Caco-2 (cell line): Measurements from ENCODE around the gene SURF2. TPM values are rescaled to one million over a fixed set of nuclear protein-coding genes. Genes with fewer than 3 reads are reported as not detected.

Experiments used
- BruUV-seq: library from RNA; stranded (reverse); fragments of 400-500 nt; replicated peaks from 2 replicates; lab custom pipeline; 2021; lab: Mats Ljungman, UMichigan
- CTCF ChIA-PET: fragments of 300-600 bp; sonication (Branson Sonifier 250); formaldehyde crosslinking; loops from one replicate; lab custom pipeline; 2022; ENCODE audit warnings: antibody characterized with exemption; lab: Charles Lee
- POLR2A ChIA-PET: fragments of 300-600 bp; sonication (Branson Sonifier 250); formaldehyde crosslinking; loops from one replicate; lab custom pipeline; 2022; ENCODE audit warnings: antibody characterized with exemption; lab: Charles Lee
- DNase-seq, 2 experiments: peaks; one replicate each; pipeline versions ENCODE4 v3.0.0 to v3.0.0-alpha.2; 2020 to 2022
- H3K27me3 ChIP-seq: replicated peaks from 2 replicates; pipeline ENCODE4 v1.6.0; 2011; ENCODE audit warnings: low read length; ENCODE audit not compliant: control insufficient read depth, insufficient read depth
- H3K36me3 ChIP-seq: 2 replicates; pipeline ENCODE4 v1.5.1; 2011; ENCODE audit warnings: low read length; ENCODE audit not compliant: control insufficient read depth, insufficient read depth
- H3K4me1 ChIP-seq: fragments of 250-450 bp; sonication (Bioruptor Pico); 2 replicates; pipeline ENCODE4 v1.5.1; 2020; ENCODE audit warnings: mild to moderate bottlenecking
- H3K4me3 ChIP-seq: 2 replicates; pipeline ENCODE4 v1.5.1; 2011; ENCODE audit warnings: low read depth, mild to moderate bottlenecking, control low read depth, low read length
- H3K9me3 ChIP-seq: fragments of 250-450 bp; sonication (Bioruptor Pico); 2 replicates; pipeline ENCODE4 v1.5.1; 2020; ENCODE audit warnings: mild to moderate bottlenecking, moderate library complexity
- H3K27ac Mint-ChIP-seq: one replicate; pipeline ENCODE4 v1.8.0; 2022; ENCODE audit warnings: mixed read lengths; ENCODE audit not compliant: unreplicated experiment
- H3K27me3 Mint-ChIP-seq: one replicate; pipeline ENCODE4 v1.8.0; 2022; ENCODE audit warnings: mixed read lengths; ENCODE audit not compliant: insufficient read depth, unreplicated experiment
- H3K36me3 Mint-ChIP-seq: one replicate; pipeline ENCODE4 v1.8.0; 2022; ENCODE audit warnings: mild to moderate bottlenecking, mixed read lengths; ENCODE audit not compliant: insufficient read depth, unreplicated experiment
- H3K4me1 Mint-ChIP-seq: one replicate; pipeline ENCODE4 v1.8.0; 2022; ENCODE audit warnings: low read depth, mixed read lengths; ENCODE audit not compliant: unreplicated experiment
- H3K4me3 Mint-ChIP-seq: one replicate; pipeline ENCODE4 v1.8.0; 2022; ENCODE audit warnings: mild to moderate bottlenecking, moderate library complexity, mixed read lengths; ENCODE audit not compliant: unreplicated experiment
- H3K9me3 Mint-ChIP-seq: one replicate; pipeline ENCODE4 v1.8.0; 2022; ENCODE audit warnings: mixed read lengths; ENCODE audit not compliant: unreplicated experiment
- CTCF ChIP-seq, 2 experiments: fragments of 200-600 bp in 1 of 2; IDR thresholded peaks; 1 replicate in 1 of 2; 2 replicates in 1 of 2; pipeline versions ENCODE4 v1.5.1 to v1.8.0; 2011 to 2022; ENCODE audit warnings: antibody characterized with exemption in 1 of 2, control low read depth in 1 of 2, inconsistent platforms in 1 of 2, low read depth in 1 of 2, low read length in 1 of 2, mild to moderate bottlenecking in 1 of 2, moderate library complexity in 1 of 2; ENCODE audit not compliant: insufficient read depth in 1 of 2, severe bottlenecking in 1 of 2, unreplicated experiment in 1 of 2
- intact Hi-C: fragments of 100-400 bp; cut with micrococcal nuclease; formaldehyde crosslinking; loops from one replicate; pipeline ENCODE4 v1.10.0; 2022; ENCODE audit not compliant: unreplicated experiment
- total RNA-seq: library from RNA; stranded (reverse); gene quantifications from 2 replicates; pipeline ENCODE4 v1.2.3, GENCODE V29; 2022

The SURF2 gene
- total RNA-seq, 1 experiment from 2014 or later, result 34.4 TPM

- H3K36me3 ChIP-seq, result peaks cover 13% of the 10 kb centered on the region
- no peak for DNase-seq
- ChIA-PET POLR2A (interaction anchor here (0.8 kb wide), 1 partner anchor 13 kb away, joined by 5 read pairs; no protein-coding TSS in a partner anchor), CTCF (interaction anchor here (1.5 kb wide), 1 partner anchor 9 kb away, joined by 3 read pairs; no protein-coding TSS in a partner anchor)
- no peaks in the 10 kb centered on the region; the same call in 1 of the 2 replicates for H3K4me1 ChIP-seq
- Mint-ChIP-seq H3K9me3 (no peaks in the 10 kb centered on the region), H3K36me3 (peaks cover 88% of the 10 kb centered on the region), H3K4me3 (no peak overlapping the region), H3K4me1 (peaks cover 21% of the 10 kb centered on the region), H3K27me3 (no peaks in the 10 kb centered on the region), H3K27ac (no peak overlapping the region)
- H3K9me3 ChIP-seq, result no peaks in the 10 kb centered on the region
- H3K27me3 ChIP-seq, result no peaks in the 10 kb centered on the region
- intact Hi-C loops, result no loop called here
- H3K4me3 ChIP-seq, result no peak overlapping the region
- no TSS peak for BruUV-seq
- no peak for TF ChIP-seq CTCF (IDR thresholded peaks at IDR 0.05; ENCODE audit: insufficient read depth in 1 of 2, low read depth in 1 of 2, low read length in 1 of 2, severe bottlenecking in 1 of 2, unreplicated experiment in 1 of 2)
These were observed 10.1 kb downstream of the SURF2 start for GRCh38 chr9:133366435-133366834.

- BruUV-seq, result no TSS peak
- Histone ChIP-seq H3K36me3 (peaks cover 13% of the 10 kb centered on the region), H3K9me3 (no peaks in the 10 kb centered on the region), H3K4me1 (no peaks in the 10 kb centered on the region; the same call in 1 of the 2 replicates), H3K4me3 (no peak overlapping the region), H3K27me3 (no peaks in the 10 kb centered on the region)
- DNase-seq, result no peak
- Mint-ChIP-seq H3K36me3 (peaks cover 88% of the 10 kb centered on the region), H3K4me1 (peaks cover 24% of the 10 kb centered on the region), H3K27me3 (no peaks in the 10 kb centered on the region), H3K9me3 (no peaks in the 10 kb centered on the region), H3K4me3 (no peak overlapping the region), H3K27ac (no peak overlapping the region)
- ChIA-PET CTCF (no interaction called here), POLR2A (interaction anchor here (0.6 to 0.8 kb wide), 2 partner anchors 14 to 28 kb away, joined by 3 to 5 read pairs; no protein-coding TSS in a partner anchor)
- no peak for TF ChIP-seq CTCF (IDR thresholded peaks at IDR 0.05; ENCODE audit: insufficient read depth in 1 of 2, low read depth in 1 of 2, low read length in 1 of 2, severe bottlenecking in 1 of 2, unreplicated experiment in 1 of 2)
- intact Hi-C loops, result no loop called here
These were observed 10.9 kb downstream of the SURF2 start for GRCh38 chr9:133367221-133367620.

- Histone ChIP-seq H3K4me3 (no peak overlapping the region), H3K27me3 (no peaks in the 10 kb centered on the region), H3K9me3 (no peaks in the 10 kb centered on the region), H3K36me3 (peaks cover 11% of the 10 kb centered on the region), H3K4me1 (no peaks in the 10 kb centered on the region; the same call in 1 of the 2 replicates)
- H3K4me3 Mint-ChIP-seq, result no peak overlapping the region
- TF ChIP-seq CTCF (IDR thresholded peaks at IDR 0.05; ENCODE audit: insufficient read depth in 1 of 2, low read depth in 1 of 2, low read length in 1 of 2, severe bottlenecking in 1 of 2, unreplicated experiment in 1 of 2), result no peak
- H3K9me3 Mint-ChIP-seq, result no peaks in the 10 kb centered on the region
- H3K36me3 Mint-ChIP-seq, result peaks cover 88% of the 10 kb centered on the region
- POLR2A ChIA-PET, result interaction anchor here (0.6 kb wide), 1 partner anchor 27 kb away, joined by 3 read pairs; no protein-coding TSS in a partner anchor
- no peak for DNase-seq
- peaks cover 24% of the 10 kb centered on the region for H3K4me1 Mint-ChIP-seq
- intact Hi-C loops, result no loop called here
- no peak overlapping the region for H3K27ac Mint-ChIP-seq
- CTCF ChIA-PET, result no interaction called here
- no peaks in the 10 kb centered on the region for H3K27me3 Mint-ChIP-seq
- BruUV-seq, result no TSS peak
These were observed 11.4 kb downstream of the SURF2 start for GRCh38 chr9:133367778-133368177.
